NCI-H2171 (cell line): Measurements from ENCODE around the gene CXADR.

Source experiments
- DNase-seq: peaks from one replicate; lab custom pipeline; 2025; lab: John Stamatoyannopoulos, UW

CXADR gene

DNA sequence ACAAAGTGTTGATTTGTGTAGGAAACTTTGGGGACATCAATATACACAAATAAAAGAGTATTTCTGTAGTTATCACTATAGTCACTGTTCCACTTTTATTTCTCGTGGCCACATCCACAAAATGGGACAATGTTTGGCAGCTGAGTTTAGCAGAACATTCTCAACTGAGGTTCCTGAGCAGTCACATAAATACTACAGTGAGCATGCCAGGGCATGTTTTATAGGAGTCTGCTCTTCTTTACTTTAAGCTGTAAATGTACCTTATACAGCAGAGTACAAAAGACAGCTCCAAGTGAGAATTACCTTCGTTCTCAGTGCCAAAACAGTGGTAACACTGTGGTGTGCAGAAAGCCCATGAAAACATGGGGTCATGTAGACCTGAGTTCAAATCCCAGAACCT lies 94.8 kb downstream of the CXADR start:
- DNase-seq = no peak

DNA sequence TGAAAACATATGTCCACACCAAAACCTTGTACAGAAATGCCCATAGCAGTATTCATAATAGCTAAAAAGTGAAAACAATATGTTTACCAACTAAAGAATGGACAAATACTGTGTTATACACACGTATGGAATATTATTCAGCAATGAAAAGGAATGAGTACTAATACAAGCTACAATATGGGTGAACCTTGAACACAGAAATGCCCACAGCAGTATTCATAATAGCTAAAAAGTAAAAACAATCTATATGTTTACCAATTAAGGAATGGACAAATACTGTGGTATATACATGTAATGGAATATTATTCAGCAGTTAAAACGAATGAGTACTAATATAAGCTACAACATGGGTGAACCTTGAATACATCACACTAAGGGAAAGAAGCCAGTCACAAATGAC lies 96.8 kb downstream of the CXADR start:
- DNase-seq = no peak

DNA sequence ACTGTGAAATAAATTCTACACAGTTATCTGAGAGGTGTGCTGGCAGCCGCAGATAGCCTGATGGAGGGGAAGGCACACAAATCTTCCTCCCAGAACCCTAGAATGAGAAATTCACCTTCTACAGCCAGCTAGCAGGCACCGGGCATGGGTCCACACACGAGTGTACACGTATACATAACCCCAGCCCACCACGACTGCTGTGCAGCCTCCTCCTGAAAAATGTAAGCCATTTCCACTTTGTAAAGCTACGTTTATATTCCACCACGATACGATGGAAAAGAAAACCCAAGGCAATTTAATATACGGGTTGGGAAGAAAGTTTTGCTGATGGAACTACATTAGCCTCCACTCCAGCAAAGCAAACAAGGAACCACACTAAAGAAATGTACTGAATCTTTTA lies 98.1 kb downstream of the CXADR start:
- DNase-seq = no peak

DNA sequence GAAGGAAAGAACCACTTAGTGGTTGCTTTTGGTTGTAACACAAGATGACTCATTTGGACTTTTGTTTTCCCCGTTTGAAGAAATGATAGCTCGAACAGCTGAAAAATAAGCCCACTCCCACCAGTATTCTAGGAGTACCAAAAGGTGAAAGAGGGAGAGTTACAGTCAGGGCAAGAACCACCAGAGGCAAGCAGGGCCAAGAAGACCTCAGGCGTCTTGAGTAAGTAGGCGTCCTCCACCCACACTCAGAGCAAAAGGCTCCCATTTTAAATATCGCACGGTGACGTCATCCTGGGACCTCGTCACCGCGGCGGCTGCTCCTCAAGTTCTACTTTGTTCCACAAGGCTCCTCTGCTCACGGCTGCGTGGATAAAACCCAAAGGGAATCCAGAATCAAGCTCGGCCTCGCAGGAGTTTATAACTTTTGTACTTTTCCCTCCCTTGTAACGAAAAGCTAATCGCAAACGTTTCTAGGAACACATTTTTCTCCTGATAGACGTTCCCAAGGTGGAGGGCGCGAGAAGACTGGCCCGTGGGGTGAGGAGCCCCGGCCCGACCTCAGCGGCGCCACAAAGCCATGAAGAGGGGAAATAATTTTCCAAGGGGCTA lies 98.7 kb downstream of the CXADR start:
- DNase-seq = peak; percentile 68

DNA sequence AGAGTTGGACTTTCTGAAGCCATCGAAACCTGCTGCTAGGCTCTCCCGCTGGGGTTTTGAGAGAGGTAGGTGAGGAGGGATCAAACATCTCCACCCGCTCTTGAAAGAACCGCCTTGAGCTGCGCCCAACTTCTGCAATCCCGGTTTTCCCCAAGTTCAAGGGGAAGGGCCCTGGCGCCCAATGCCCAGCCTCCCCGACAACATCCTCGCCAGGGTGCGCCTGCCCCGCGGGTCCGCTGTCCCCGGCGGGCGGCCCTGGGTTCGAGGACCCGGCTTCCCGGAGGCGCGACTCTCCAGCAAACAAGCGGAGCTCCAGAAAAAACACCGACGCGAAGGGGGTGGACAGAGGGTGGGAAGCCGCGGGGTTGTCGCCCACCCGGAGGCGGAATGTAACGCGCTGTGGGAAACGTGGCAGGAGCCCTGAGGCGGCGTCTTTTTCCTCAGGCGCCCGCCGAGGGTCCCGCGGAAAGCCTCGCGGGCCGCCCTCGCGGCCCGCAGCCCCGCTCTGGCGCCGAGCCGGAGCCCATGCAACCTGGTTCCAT lies 99.3 kb downstream of the CXADR start:
- no peak for DNase-seq

DNA sequence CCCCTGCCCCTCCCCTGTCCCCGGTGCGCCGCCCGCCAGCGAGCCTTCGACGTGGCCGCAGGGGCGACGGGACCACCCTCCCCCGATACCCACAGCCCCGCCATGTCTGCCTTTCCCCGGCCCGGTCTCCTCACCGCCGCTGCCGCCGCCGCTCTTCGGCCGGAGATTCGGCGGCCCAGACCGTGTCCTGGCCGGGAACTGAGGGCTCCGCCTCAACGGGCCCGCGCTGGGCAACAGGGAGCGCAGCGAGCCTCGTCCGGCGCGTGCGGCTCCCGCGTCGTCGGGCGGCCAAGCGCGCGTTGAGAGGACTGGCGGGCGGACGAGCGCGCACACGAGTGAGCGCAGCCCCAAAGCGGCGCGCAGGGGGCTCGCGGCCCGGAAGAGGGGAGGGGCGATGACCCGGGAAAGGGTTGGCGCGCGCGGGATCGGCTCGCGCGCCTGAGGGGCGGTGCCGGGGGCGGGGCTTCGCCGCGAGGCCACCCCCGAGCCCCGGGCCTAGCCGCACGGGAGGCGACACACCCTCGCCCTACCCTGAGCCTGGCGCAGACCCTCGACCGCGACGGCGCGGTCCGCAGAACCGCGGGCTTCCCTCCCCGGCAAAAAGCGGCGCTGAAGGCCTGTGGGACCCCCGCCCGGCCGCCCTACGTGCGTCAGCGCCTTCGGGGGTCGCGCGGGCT lies 99.9 kb downstream of the CXADR start, which contains the start of gene BTG3:
TSS of gene BTG3 (minus strand) at position 337 of the 677 bp plus-strand sequence. CDS start 3,757 bp downstream, outside the sequence.
- peak; percentile 74 for DNase-seq

DNA sequence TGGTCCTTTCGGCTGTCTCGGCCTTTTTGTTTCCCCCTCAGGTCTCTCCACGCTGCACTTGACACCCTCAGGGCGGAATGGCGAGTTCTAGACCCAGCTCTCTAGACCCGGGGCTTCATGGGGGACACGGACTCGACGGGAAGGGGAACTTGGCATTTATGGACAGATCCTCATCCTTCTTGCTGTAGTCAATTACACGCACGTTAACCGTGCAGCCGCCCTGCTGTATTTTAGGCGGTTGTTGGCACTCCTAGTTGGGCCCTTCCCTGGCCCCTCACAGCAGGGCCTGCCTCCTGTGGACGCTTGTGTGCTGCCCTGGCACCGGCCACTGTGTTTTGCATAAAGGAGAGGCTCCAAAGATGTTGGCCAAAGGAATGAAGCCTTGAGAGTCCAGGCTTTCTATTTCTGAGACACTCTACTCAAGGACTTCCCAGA lies 100.4 kb downstream of the CXADR start:
- no peak for DNase-seq

DNA sequence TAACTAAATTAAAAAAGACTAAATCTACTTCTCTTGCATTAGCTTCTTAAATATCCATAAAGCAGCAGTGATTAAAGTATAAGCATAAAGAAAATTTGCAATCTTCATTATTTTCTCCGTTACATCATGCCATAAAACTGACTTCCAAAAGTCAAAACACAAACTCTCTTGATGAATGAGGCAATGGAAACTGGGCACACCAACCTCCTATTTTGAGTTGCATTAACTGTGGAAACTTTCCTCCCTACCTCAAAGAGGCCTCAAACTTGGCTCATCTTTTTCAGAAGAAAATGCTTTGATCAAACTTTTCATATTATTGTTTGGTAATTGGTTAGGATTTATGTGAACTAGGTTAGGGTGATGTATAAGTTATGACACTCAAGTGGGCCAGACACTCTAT lies 104.0 kb downstream of the CXADR start:
- DNase-seq = no peak

DNA sequence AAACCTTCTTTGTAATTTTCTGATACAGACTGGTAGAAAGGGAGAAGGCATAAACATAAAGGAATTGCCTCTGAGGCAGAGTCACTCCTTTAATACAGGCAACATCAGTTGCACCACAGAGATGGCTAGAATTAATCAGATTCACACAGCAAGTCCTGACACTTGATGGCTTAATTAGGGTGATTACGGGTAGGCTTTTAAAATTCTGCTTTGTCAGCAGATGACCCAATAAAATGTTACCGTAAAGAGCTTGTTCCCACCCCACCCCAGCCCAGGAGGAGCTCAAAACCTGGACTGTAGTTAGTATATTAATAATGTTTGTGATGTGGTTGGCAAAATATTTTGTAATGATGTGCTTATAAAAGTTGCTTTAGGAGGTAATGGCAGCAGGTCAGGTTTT lies 109.2 kb downstream of the CXADR start:
- DNase-seq = no peak

DNA sequence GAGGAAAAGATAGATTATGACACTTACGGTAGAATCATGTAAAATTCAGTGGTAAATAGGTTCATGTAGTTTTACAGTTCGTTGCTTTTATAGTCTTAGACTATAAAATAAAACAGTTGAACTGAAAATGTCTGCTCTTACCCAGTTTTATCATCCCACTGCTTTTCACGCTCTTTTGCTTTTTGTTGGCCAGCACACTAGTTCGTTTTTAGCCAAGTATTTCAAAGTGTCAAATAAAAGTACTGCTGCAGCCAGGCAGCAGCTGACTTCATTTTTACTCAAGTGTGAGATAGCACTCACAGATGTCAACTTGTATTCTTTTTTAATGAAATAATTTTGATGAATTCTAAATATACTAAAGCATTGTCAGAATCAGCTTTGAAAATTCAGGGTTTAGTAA lies 118.4 kb downstream of the CXADR start:
- DNase-seq = no peak

DNA sequence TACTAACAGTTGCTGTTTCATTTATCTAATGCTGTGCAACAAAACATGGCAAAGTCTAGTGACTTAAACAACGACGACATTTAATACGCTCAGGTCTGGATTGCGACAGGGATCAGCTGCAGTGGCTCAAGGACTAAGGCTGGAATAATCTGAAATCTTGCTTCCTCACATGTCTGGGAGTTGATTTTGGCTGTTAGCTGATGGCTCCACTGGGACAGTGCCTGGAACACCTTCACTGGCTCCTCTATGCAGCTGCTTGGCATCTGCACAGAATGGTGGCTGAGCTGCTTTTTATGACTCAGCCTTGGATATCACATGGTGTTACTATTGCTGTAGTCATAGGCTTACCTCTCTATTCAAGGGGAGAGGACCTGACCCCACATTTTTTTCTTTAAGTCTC lies 123.9 kb downstream of the CXADR start:
- DNase-seq = no peak

DNA sequence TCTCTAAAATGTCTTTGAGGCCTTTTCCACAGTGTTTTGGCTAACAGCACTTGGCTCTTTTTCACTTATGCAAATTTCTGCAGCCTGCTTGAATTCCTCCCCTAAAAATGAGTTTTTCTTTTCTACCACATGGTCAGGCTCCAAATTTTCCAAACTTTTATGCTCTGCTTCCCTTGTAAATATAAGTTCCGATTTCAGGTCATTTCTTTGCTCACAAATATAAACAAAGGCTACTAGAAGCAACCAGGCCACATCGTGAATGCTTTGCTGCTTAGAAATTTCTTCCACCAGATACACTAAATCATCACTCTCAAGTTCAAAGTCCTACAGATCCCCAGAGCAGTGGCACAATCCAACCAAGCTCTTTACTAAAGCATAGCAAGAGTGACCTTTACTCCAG lies 128.0 kb downstream of the CXADR start:
- DNase-seq = no peak
